Ishikawa (cell line): ENCODE measurements around the gene ASCC1.

Experiments
- CEBPB ChIP-seq: IDR thresholded peaks from 2 replicates; pipeline ENCODE4 v1.6.1; 2012
- CREB1 ChIP-seq: IDR thresholded peaks from 2 replicates; pipeline ENCODE4 v1.6.1; 2012; ENCODE audit warnings: low read depth
- EGR1 ChIP-seq: IDR thresholded peaks from 2 replicates; pipeline ENCODE4 v1.6.1; 2012
- EP300 ChIP-seq: IDR thresholded peaks from 2 replicates; pipeline ENCODE4 v1.6.1; 2012; ENCODE audit warnings: borderline replicate concordance
- FOXM1 ChIP-seq: IDR thresholded peaks from 2 replicates; pipeline ENCODE4 v1.6.1; 2012; ENCODE audit warnings: low read depth, borderline replicate concordance
- MAX ChIP-seq: IDR thresholded peaks from 2 replicates; pipeline ENCODE4 v1.6.1; 2012
- NFIC ChIP-seq: IDR thresholded peaks from 2 replicates; pipeline ENCODE4 v1.6.1; 2012
- RAD21 ChIP-seq: IDR thresholded peaks from 2 replicates; pipeline ENCODE4 v1.6.1; 2012; ENCODE audit warnings: low read depth
- REST ChIP-seq: IDR thresholded peaks from 2 replicates; pipeline ENCODE4 v1.6.1; 2012; ENCODE audit warnings: low read depth, mild to moderate bottlenecking
- TAF1 ChIP-seq: IDR thresholded peaks from 2 replicates; pipeline ENCODE4 v1.6.1; 2012; ENCODE audit warnings: low read depth, mild to moderate bottlenecking
- TCF12 ChIP-seq: IDR thresholded peaks from 2 replicates; pipeline ENCODE4 v1.6.1; 2012; ENCODE audit warnings: low read depth
- TEAD4 ChIP-seq: IDR thresholded peaks from 2 replicates; pipeline ENCODE4 v1.6.1; 2012
- USF1 ChIP-seq: IDR thresholded peaks from 2 replicates; pipeline ENCODE4 v1.6.1; 2012
- YY1 ChIP-seq: IDR thresholded peaks from 2 replicates; pipeline ENCODE4 v1.6.1; 2012; ENCODE audit warnings: low read depth
- ZBTB7A ChIP-seq: IDR thresholded peaks from 2 replicates; pipeline ENCODE4 v1.6.1; 2012; ENCODE audit warnings: low read depth

The ASCC1 gene

GRCh38 chr10:72104472-72105097 is 111.5 kb downstream of the ASCC1 start:
- no peak for TF ChIP-seq ZBTB7A
- TF ChIP-seq REST: no peak
- no peak for TF ChIP-seq TEAD4
- no peak for TF ChIP-seq CREB1
- TF ChIP-seq YY1: no peak
- no peak for TF ChIP-seq TAF1
- no peak for TF ChIP-seq CEBPB
- TF ChIP-seq USF1: no peak
- no peak for TF ChIP-seq FOXM1
- TF ChIP-seq RAD21: no peak
- no peak for TF ChIP-seq MAX
- TF ChIP-seq EP300: no peak
- no peak for TF ChIP-seq NFIC
- TF ChIP-seq EGR1: no peak
- TF ChIP-seq TCF12: no peak

- TF ChIP-seq YY1 (no peak), USF1 (no peak), MAX (no peak), FOXM1 (no peak), TEAD4 (no peak)
Measured at GRCh38 chr10:72099600-72099921, 116.5 kb downstream of the ASCC1 start.

GRCh38 chr10:72098836-72099599 is 117.1 kb downstream of the ASCC1 start:
- no peak for TF ChIP-seq TCF12
- TF ChIP-seq USF1: no peak
- TF ChIP-seq RAD21: no peak
- TF ChIP-seq NFIC: no peak
- TF ChIP-seq MAX: no peak
- TF ChIP-seq YY1: no peak

- TF ChIP-seq NFIC (no peak), EP300 (no peak), RAD21 (no peak), TAF1 (no peak), TCF12 (no peak), REST (no peak)
Measured at GRCh38 chr10:72098301-72098835, 117.7 kb downstream of the ASCC1 start.

GRCh38 chr10:72097448-72098300 is 118.4 kb downstream of the ASCC1 start:
- no peak for TF ChIP-seq TAF1
- TF ChIP-seq FOXM1: no peak
- no peak for TF ChIP-seq NFIC
- TF ChIP-seq TEAD4: no peak
- TF ChIP-seq MAX: no peak
- no peak for TF ChIP-seq CREB1
- TF ChIP-seq USF1: no peak
- no peak for TF ChIP-seq CEBPB
- TF ChIP-seq ZBTB7A: no peak
- no peak for TF ChIP-seq RAD21
- no peak for TF ChIP-seq EGR1
- TF ChIP-seq EP300: no peak
- TF ChIP-seq TCF12: no peak
- no peak for TF ChIP-seq YY1
- TF ChIP-seq REST: no peak
